Fibroblast of villous mesenchyme (primary cell): ENCODE data around the gene LYSMD4. TPM values are rescaled to one million over a fixed set of nuclear protein-coding genes. Genes with fewer than 3 reads are reported as not detected.
"Not testable (repeated sequence)": the region's sequence is repeated elsewhere in the genome, so short reads cannot be mapped to it uniquely, and the experiment has no call there.

ENCODE experiments used
- DNase-seq: peaks from one replicate; pipeline ENCODE4 v3.0.0-alpha.2; 2010; ENCODE audit warnings: low read depth
- H3K4me3 ChIP-seq: 2 replicates; pipeline ENCODE4 v1.5.1; 2011; ENCODE audit warnings: low read depth, mild to moderate bottlenecking, low read length
- total RNA-seq: library from RNA; depleted of rRNA; stranded (reverse); fragments of >200 nt; gene quantifications from 2 replicates; pipeline ENCODE4 v1.2.3, GENCODE V29; 2012
- TF ChIP-seq, protein P1 (sequence below): IDR thresholded peaks from 2 replicates; pipeline ENCODE4 v1.5.1; 2012; ENCODE audit warnings: low read depth, mild to moderate bottlenecking, low read length; ENCODE audit not compliant: insufficient read depth

Gene LYSMD4
- total RNA-seq, 1 donor, result 7.8 TPM

DNA sequence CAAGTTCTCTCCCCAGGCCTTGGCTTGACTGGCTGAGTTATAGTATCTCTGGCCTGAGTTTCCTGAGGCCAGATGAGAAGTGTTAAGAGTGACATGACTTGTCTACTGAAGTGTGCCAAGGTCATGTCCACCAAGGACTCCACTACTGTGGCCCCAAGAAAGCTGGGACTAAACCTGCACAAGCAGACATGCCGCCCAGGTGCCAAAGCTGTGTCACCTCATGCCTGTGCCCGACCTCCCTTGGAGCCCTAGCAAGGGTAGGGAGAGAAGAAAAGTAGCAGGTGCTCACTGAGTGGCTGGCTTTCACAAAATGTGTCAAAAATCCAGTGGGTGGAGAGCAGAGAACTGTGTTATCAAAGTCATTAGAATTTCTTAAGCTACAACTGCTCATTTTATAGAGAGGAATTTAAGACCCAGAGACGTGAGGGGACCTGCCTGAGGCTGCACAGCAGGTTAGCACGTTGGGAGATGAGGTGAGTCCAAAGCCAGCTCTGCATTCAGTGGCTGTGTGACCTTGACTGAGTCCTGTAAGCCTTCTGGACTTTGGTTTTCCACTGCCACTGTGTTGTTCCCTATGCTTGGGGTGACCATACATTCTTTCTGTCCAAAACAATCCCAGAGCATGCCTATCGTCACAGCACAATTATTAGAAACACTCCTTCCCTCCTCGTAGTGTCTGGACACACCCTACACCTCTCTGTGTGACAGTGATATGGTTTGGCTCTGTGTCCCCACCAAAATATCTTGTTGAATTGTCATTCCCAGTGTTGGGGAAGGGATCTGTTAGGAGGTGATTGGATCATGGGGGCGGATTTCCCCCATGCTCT is 5.0 kb upstream of the LYSMD4 start:
- DNase-seq, result no peak
- no peak overlapping the region for H3K4me3 ChIP-seq
- TF ChIP-seq, protein P1, sequence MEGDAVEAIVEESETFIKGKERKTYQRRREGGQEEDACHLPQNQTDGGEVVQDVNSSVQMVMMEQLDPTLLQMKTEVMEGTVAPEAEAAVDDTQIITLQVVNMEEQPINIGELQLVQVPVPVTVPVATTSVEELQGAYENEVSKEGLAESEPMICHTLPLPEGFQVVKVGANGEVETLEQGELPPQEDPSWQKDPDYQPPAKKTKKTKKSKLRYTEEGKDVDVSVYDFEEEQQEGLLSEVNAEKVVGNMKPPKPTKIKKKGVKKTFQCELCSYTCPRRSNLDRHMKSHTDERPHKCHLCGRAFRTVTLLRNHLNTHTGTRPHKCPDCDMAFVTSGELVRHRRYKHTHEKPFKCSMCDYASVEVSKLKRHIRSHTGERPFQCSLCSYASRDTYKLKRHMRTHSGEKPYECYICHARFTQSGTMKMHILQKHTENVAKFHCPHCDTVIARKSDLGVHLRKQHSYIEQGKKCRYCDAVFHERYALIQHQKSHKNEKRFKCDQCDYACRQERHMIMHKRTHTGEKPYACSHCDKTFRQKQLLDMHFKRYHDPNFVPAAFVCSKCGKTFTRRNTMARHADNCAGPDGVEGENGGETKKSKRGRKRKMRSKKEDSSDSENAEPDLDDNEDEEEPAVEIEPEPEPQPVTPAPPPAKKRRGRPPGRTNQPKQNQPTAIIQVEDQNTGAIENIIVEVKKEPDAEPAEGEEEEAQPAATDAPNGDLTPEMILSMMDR, result no peak

DNA sequence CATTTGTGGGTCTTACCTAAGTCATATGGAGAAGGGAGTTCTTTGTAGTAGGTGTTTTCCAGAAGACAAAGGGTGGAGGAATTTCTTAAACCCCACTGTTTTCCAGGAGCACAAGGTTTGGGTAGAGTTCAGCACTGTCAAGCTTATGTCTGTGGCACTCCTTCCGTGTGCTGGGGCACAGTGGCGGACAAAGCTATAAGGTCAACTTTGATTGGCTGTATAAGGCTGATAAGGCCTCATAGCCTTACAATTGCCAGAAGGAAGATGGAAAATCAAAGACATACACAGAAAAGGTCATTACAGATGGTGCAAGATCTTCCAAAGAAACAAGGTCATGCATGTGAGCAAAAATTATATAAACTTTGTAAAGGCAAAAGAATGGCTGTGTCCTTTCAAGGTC is 3.5 kb upstream of the LYSMD4 start:
- DNase-seq, result no peak
- TF ChIP-seq, protein P1, result no peak
- H3K4me3 ChIP-seq, result no peak overlapping the region

DNA sequence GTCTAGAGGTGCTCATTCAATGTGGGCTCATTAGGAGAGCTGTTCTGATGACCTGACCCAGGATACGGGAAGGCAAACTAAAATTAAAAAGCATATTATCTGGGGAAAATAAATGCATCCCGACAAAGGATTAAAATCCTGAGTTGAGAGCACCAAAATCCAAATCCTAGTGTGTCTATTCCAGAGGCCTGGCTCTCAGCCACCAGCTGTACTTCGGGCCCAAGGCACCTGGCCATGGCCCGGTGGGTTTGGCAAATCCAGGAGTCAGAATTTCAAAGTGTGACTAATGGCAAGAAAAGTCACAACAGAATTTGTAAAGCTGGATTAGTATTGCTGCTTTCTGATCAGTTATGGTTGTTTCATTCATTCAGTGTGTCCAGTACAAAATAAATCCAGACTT is 2.6 kb upstream of the LYSMD4 start:
- no peak overlapping the region for H3K4me3 ChIP-seq
- DNase-seq, result no peak
- TF ChIP-seq, protein P1, result no peak

DNA sequence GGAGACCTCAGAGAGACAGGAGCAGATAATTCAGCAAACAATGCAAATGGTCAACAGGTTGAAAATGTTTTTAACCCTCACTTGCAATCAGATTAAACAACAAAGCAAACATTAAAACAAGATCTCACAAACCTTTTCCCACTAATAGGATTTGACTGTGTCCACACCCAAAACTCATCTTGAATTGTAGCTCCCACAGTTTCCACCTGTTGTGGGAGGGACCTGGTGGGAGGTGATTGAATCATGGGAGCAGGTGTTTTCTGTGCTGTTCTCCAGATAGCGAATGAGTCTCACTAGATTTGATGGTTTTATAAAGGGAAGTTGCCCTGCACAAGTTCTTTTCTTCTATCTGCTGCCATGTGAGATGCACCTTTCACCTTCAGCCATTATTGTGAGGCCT is 1.3 kb upstream of the LYSMD4 start:
- DNase-seq, result no peak
- H3K4me3 ChIP-seq, result no peak overlapping the region
- TF ChIP-seq, protein P1, result no peak

DNA sequence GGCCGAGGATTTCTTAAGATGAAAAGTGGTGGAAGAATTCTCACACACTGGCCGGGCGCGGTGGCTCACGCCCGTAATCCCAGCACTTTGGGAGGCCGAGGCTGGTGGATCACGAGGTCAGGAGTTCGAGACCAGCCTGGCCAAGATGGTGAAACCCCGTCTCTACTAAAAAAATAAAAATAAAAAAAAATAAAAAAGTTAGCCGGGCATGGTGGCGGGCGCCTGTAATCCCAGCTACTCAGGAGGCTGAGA is 729 bp upstream of the LYSMD4 start:
- H3K4me3 ChIP-seq, result peak overlapping the region; percentile 52
- not testable (repeated sequence) for DNase-seq

DNA sequence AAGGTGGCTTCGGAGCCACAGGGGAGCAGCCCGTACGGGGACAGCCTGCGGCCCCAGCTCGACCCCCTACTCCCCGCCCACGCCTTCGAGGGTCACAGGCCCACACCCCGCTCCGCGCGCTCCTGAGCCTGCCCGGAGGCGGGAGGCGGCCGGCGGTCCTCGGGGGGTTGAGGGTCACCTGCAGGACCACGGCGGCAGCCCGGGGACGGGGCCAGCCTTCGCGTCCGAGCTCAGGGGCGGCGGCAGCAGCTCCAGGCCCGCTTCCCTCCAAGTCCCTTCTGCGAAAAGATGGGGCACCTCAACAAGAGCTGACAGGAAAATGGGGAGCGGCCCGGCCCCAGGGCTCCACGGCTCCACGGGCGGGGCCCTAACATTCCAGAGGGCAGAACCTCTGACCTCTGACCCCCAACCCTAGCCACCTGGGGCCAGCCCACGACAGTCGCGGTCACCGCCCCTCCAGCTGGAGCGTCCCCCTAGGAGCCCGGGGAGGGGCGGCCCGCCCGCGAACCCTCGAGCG is 428 bp downstream of the LYSMD4 start:
- TF ChIP-seq, protein P1, result no peak
- H3K4me3 ChIP-seq, result peak overlapping the region; percentile 80
- DNase-seq, result no peak

DNA sequence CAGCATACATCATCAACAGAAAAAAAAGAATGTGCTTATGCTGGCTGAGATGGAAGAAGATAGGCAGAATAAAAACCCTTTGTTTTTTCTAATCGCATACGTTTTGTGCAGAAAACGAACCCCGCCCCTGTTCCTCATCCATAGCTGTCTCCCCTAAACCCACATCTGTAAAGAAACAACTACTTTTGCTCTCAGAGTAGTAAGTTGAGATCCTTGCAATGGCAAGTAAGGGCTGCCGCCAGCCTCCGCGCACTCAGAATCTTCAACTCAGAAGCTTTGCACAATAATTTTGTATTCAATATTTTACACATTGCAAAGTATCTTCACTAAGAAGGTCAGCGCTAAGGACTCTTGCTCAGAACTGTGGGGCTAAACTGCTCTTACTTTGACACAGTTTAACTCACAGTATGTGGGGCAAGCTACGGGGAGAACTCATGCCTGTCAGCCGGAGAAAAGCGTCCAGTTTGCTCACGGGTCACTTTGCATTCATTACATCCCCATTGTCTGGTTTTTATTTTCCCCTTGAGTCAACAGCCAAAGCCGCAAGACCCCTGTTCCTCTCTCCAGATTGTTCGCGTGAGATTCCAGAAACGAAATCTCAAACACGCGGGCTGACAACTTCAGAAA is 1.0 kb downstream of the LYSMD4 start:
- DNase-seq, result peak; percentile 33
- TF ChIP-seq, protein P1, result no peak
- peak overlapping the region; percentile 80 for H3K4me3 ChIP-seq
